ENCODE measurements around the gene RNF31.
"Not testable (repeated sequence)": the region's sequence is repeated elsewhere in the genome, so short reads cannot be mapped to it uniquely, and the experiment has no call there.

RNF31 gene

GRCh38 chr14:24146978-24147760 lies at the start of gene RNF31:
Gene RNF31, plus strand, starts transcription at chr14:24147498. Its CDS starts 201 bp downstream, at chr14:24147699.
- peak; percentile 98 for DNase-seq (ENCODE audit: low read depth)

GRCh38 chr14:24098229-24098926 lies 48.9 kb upstream of the RNF31 start:
- DNase-seq (ENCODE audit: low read depth) = no peak

- DNase-seq (ENCODE audit: low read depth) = no peak
Observed at GRCh38 chr14:24098927-24099813, 48.1 kb upstream of the RNF31 start.

GRCh38 chr14:24100197-24100981 lies 46.9 kb upstream of the RNF31 start:
- DNase-seq (ENCODE audit: low read depth) = no peak

- no peak for DNase-seq (ENCODE audit: low read depth)
Observed at GRCh38 chr14:24100982-24101494, 46.3 kb upstream of the RNF31 start.

GRCh38 chr14:24102357-24103048 lies 44.8 kb upstream of the RNF31 start:
- no peak for DNase-seq (ENCODE audit: low read depth)

GRCh38 chr14:24103451-24103850 lies 43.8 kb upstream of the RNF31 start:
- DNase-seq (ENCODE audit: low read depth) = no peak

GRCh38 chr14:24105609-24106239 lies 41.6 kb upstream of the RNF31 start:
- DNase-seq (ENCODE audit: low read depth) = not testable (repeated sequence)

GRCh38 chr14:24106672-24107271 lies 40.5 kb upstream of the RNF31 start:
- DNase-seq (ENCODE audit: low read depth) = no peak

GRCh38 chr14:24108336-24108874 lies 38.9 kb upstream of the RNF31 start:
- no peak for DNase-seq (ENCODE audit: low read depth)

GRCh38 chr14:24110060-24110459 lies 37.2 kb upstream of the RNF31 start:
- DNase-seq (ENCODE audit: low read depth) = no peak

GRCh38 chr14:24110523-24110922 lies 36.8 kb upstream of the RNF31 start:
- no peak for DNase-seq (ENCODE audit: low read depth)

GRCh38 chr14:24113379-24113800 lies 33.9 kb upstream of the RNF31 start:
- DNase-seq (ENCODE audit: low read depth) = no peak

- DNase-seq (ENCODE audit: low read depth) = peak; percentile 49
Observed at GRCh38 chr14:24113801-24114531, 33.3 kb upstream of the RNF31 start.

- peak; percentile 99 for DNase-seq (ENCODE audit: low read depth)
Observed at GRCh38 chr14:24114532-24115421, 32.5 kb upstream of the RNF31 start, which contains the start of the genes DCAF11 and NRL. Gene DCAF11, plus strand, starts transcription at chr14:24114777. Its CDS starts 818 bp downstream, at chr14:24115595. Gene NRL, minus strand, starts transcription at chr14:24114949. Its CDS starts 32,101 bp downstream, at chr14:24082848.

- no peak for DNase-seq (ENCODE audit: low read depth)
Observed at GRCh38 chr14:24115422-24116127, 31.7 kb upstream of the RNF31 start.

Data from stimulated activated CD4-positive, alpha-beta T cell treated with anti-CD3 and anti-CD28 coated beads, Interleukin-2, amount 100 ng/mL, for 4 hours (primary cell).